Cardiac muscle cell (in vitro differentiated cells and primary cell): ENCODE measurements around the gene ABCA12. TPM values are rescaled to one million over a fixed set of nuclear protein-coding genes. Genes with fewer than 3 reads are reported as not detected.

Experiments
- DNase-seq, 2 donors: peaks; one replicate each; pipeline versions ENCODE4 v3.0.0 to v3.0.0-alpha.2; 2010 to 2017; ENCODE audit warnings: low read depth in 1 of 2, low spot score in 1 of 2
- H3K27ac ChIP-seq: fragments of 200-600 bp; sonication (generic); 2 replicates; pipeline ENCODE4 v1.5.1; 2016
- H3K27me3 ChIP-seq: fragments of 200-600 bp; sonication (generic); 2 replicates; pipeline ENCODE4 v1.6.0; 2016; ENCODE audit warnings: control low read depth
- H3K36me3 ChIP-seq: fragments of 200-600 bp; sonication (generic); 2 replicates; pipeline ENCODE4 v1.5.1; 2016; ENCODE audit warnings: control low read depth
- H3K4me1 ChIP-seq: fragments of 200-600 bp; sonication (generic); 2 replicates; pipeline ENCODE4 v1.8.1; 2017; ENCODE audit warnings: low read depth, mild to moderate bottlenecking, mixed run types
- H3K4me3 ChIP-seq: fragments of 200-600 bp; sonication (generic); 2 replicates; pipeline ENCODE4 v1.5.1; 2016; ENCODE audit warnings: mild to moderate bottlenecking
- H3K9me3 ChIP-seq: fragments of 200-600 bp; sonication (generic); 2 replicates; pipeline ENCODE4 v1.5.1; 2017; ENCODE audit warnings: low read depth, mild to moderate bottlenecking, control low read depth
- CTCF ChIP-seq: IDR thresholded peaks from 2 replicates; pipeline ENCODE4 v1.5.1; 2012; ENCODE audit warnings: low read depth, mild to moderate bottlenecking, low read length
- polyA plus RNA-seq: library from polyadenylated mRNA; unstranded; fragments of >200 nt; fragmentation: Nextera tagmentation; extraction: Ambion mirVana; gene quantifications from 2 replicates; pipeline ENCODE4 v1.2.1, GENCODE V29; 2016
- total RNA-seq: library from RNA; depleted of rRNA; stranded (reverse); fragments of >200 nt; gene quantifications from 2 replicates; pipeline ENCODE4 v1.2.3, GENCODE V29; 2016

The ABCA12 gene
- total and polyA plus RNA-seq, 2 experiments from 2014 or later, result not detected

DNA sequence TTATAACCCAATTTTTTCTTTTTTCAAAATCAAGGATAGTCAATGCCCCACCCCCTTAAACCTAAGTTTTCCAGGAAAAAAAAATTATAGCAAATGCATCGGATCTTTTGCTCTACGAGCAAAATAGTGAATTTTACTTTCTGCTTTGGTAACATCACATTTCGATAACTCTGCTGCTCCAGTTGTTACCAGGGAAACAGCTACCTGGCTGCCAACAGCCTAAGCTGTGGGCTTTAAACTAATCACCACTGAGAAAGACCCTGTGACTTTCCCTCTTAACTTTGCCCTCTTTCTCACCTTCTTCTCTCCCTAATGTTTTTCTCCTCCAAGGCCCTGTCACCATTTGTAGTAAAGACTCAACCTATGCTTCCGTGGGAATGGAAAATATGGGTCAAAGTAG lies 145.5 kb downstream of the ABCA12 start:
- Histone ChIP-seq H3K4me1 (no peaks in the 10 kb centered on the region), H3K4me3 (no peak overlapping the region), H3K36me3 (no peaks in the 10 kb centered on the region), H3K27me3 (no peaks in the 10 kb centered on the region), H3K27ac (no peak overlapping the region), H3K9me3 (no peaks in the 10 kb centered on the region)
- no peak for DNase-seq
- TF ChIP-seq CTCF, result no peak

DNA sequence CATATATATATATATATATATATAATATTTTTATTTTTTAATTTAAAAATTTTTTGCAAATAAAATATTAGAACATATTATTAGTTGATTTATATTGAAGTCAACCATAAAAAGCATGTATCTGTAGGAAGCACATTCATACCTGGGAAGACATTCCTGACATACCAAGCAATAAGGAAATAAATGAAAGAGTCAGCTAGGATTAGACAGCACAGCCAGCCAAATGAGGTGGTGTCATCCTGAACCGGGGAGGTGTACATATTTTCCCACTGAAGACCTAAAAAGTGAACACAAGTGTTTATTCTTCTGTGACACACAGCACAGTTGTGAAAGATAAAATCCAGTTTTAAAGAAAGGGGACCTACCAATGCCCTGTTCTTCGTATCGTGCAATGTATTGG lies 149.2 kb downstream of the ABCA12 start:
- no peaks in the 10 kb centered on the region for H3K27me3 ChIP-seq
- H3K9me3 ChIP-seq, result no peaks in the 10 kb centered on the region
- H3K4me3 ChIP-seq, result no peak overlapping the region
- no peaks in the 10 kb centered on the region for H3K36me3 ChIP-seq
- H3K4me1 ChIP-seq, result no peaks in the 10 kb centered on the region
- H3K27ac ChIP-seq, result no peak overlapping the region
- TF ChIP-seq CTCF, result no peak
- no peak for DNase-seq

- Histone ChIP-seq H3K9me3 (no peaks in the 10 kb centered on the region), H3K4me3 (no peak overlapping the region), H3K27ac (no peak overlapping the region), H3K4me1 (no peaks in the 10 kb centered on the region), H3K36me3 (no peaks in the 10 kb centered on the region), H3K27me3 (no peaks in the 10 kb centered on the region)
- TF ChIP-seq CTCF, result no peak
- no peak for DNase-seq
These were observed 151.2 kb downstream of the ABCA12 start for GRCh38 chr2:214987261-214987660.

DNA sequence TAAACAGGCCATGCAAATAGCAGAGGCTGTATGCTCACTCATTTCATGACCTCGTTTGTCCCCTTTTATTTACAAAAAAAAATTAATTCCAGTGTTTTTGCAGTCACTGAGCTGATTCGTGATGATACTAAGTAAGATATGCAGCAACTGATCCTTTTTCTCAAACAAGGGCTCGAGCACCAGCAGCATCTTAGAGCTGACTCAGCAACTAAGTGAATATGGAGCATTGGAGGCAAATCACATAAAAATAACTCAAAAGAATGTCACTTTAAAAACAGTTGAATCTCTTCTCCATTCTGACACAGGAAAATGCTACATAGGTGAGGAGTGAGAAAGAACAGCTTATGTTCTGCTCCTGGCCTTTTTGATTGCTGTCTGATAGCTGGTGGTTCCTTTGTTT lies 152.8 kb downstream of the ABCA12 start:
- TF ChIP-seq CTCF, result no peak
- Histone ChIP-seq H3K4me1 (no peaks in the 10 kb centered on the region), H3K9me3 (no peaks in the 10 kb centered on the region), H3K36me3 (no peaks in the 10 kb centered on the region), H3K27me3 (no peaks in the 10 kb centered on the region), H3K27ac (no peak overlapping the region), H3K4me3 (no peak overlapping the region)
- DNase-seq, result no peak

GRCh38 chr2:214966420-214966819 lies 172.0 kb downstream of the ABCA12 start:
- Histone ChIP-seq H3K4me3 (no peak overlapping the region), H3K4me1 (no peaks in the 10 kb centered on the region), H3K27me3 (no peaks in the 10 kb centered on the region), H3K36me3 (no peaks in the 10 kb centered on the region), H3K27ac (no peak overlapping the region), H3K9me3 (no peaks in the 10 kb centered on the region)
- no peak for DNase-seq
- no peak for TF ChIP-seq CTCF

DNA sequence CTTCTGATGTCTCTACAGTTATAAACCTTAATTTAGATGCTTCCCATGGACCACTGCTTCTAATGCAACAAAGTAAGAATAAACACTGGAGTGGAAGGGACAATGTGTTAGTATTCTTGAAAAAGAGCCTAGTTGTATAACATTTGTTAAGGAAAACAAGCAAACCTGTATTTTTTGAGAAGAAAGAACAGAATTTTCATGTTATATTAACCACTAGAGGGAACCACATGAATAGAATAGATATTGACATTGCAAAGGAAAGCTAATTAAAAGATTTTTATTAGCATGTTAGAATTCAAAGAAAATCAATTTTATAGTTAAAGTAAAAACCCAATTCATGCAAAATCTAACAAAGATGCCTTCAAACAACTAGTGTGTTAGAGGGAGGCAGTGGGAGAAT lies 177.7 kb downstream of the ABCA12 start:
- no peaks in the 10 kb centered on the region for H3K36me3 ChIP-seq
- DNase-seq, result peak in 1 of 2 donors; percentile 5
- no peaks in the 10 kb centered on the region for H3K4me1 ChIP-seq
- no peaks in the 10 kb centered on the region for H3K9me3 ChIP-seq
- no peaks in the 10 kb centered on the region for H3K27me3 ChIP-seq
- H3K27ac ChIP-seq, result no peak overlapping the region
- no peak overlapping the region for H3K4me3 ChIP-seq
- TF ChIP-seq CTCF, result peak; percentile 25
